ENCODE measurements around the gene EVC.

EVC gene

DNA sequence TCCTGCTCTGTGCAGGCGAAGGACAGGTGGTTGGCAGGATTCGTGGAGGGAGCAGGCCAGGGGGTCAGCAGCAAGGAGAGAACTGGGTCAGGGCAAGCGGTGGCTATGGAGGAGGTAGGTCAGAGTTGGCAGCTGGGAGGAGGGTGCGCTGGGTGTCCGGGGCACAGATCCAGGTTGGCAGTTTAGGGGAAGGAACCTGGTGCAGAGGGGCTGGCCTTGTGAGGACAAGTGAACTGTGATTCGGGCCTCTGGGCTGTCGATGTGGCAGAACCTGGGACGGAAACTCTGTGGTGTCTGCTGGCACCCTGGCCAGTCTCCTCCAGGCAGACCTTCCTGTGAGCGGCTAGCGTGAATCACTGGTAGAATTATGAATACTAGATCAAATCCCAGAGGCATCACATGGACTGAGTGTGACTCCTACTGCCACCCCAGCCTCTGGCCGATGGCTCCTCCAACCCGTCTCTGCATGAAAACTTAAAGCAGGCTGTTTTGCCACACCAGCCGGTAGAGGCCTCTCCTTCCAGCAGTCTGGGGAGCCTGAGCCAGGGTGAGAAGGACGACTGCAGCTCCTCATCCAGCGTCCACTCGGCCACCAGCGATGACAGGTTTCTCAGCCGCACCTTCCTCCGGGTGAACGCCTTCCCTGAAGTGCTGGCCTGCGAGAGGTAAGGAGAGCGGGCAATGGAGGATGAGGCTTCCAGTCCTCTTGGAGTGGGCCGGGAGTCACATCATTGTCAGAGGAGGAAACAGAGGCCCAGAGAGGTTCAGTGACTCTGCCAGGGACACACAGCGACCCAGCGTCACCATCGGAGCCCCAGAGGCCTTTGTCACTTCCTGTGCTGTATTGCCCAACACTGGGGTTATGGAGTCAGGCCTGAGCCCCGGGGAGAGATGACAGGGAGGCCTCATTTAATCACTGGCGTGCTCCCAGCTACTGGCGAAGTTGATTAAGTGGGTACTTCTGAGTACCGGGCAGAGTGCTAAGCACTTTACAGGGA, 20.3 kb downstream of the EVC start:
- Histone ChIP-seq H3K4me3 (ENCODE audit: low read length) (no peak overlapping the region), H3K36me3 (ENCODE audit: insufficient read depth, low read length) (peaks cover 40% of the 10 kb centered on the region), H3K27me3 (ENCODE audit: insufficient read depth, low read length) (no peaks in the 10 kb centered on the region), H3K4me1 (ENCODE audit: insufficient read depth, low read length) (no peaks in the 10 kb centered on the region), H3K9me3 (ENCODE audit: insufficient read depth, low read depth, low read length) (no peaks in the 10 kb centered on the region), H3K9ac (ENCODE audit: low read depth, low read length) (no peak overlapping the region), H3K27ac (ENCODE audit: low read depth, low read length) (no peak overlapping the region)
- WGBS, result 94% methylated on average over 30 of the region's 30 CpGs

DNA sequence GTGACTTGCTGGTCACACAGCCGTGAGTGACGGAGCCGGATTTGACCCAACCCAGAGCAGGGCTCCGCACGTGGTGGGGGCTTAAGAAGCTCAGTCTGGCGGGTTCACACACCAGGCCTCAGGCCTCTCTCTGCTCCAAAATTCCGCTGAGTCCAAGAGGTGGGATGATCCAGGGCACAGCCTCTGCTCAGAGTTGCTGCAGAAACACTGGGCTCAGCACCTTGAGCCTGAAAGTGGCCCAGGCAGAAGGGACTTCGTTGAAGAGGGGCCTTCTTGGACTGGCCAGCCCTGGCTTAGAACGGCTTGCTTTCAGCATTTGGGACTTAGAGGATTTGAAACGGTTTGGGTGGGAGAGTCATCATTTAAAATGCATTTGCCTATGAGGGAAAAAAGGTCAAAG, 21.2 kb downstream of the EVC start:
- no peak overlapping the region for H3K27ac ChIP-seq (ENCODE audit: low read depth, low read length)
- H3K9me3 ChIP-seq (ENCODE audit: insufficient read depth, low read depth, low read length), result no peaks in the 10 kb centered on the region
- peaks cover 40% of the 10 kb centered on the region for H3K36me3 ChIP-seq (ENCODE audit: insufficient read depth, low read length)
- no peaks in the 10 kb centered on the region for H3K4me1 ChIP-seq (ENCODE audit: insufficient read depth, low read length)
- H3K4me3 ChIP-seq (ENCODE audit: low read length), result no peak overlapping the region
- no peak overlapping the region for H3K9ac ChIP-seq (ENCODE audit: low read depth, low read length)
- no peaks in the 10 kb centered on the region for H3K27me3 ChIP-seq (ENCODE audit: insufficient read depth, low read length)
- WGBS, result 88% methylated on average over 10 of the region's 10 CpGs

DNA sequence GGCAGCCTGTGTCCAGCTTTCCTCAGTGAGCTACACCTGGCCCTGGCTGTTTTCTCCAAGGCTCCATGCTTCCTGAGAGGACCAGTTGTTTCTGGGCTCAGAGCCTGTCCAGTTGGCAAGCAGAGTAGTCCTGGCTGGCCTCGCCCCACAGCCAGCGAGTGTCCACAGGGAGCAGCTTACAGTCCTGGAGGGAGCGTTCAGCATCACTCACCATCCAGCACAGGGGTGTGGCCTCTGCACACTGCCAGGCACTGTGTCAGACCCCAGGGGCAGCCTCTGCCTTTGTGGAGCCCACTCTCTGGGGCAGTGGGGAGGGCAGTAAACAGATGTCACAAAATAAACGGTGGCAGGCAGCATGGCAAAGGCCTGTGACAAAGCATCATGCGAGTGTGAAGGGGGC, 23.9 kb downstream of the EVC start:
- H3K36me3 ChIP-seq (ENCODE audit: insufficient read depth, low read length), result peaks cover 33% of the 10 kb centered on the region

DNA sequence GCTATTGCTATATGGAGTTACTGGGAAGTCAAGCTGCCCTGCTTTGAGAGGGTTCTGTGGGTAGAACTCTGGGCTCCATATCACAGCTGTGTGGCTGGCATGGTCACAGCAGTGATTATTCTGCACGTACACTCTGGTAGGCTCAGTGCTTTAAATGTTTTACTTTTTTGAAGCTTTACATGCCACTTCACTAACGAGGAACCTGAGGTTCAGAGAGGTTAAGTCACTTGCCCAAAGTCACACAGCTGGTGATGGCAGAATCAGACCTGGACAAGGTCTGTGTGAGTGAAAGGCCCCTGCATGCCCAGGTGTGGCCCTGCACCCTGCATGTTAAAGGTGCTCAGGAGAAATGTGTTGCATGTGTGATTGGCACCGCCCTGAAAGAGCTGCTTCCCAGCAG, 24.5 kb downstream of the EVC start:
- WGBS, result 88% methylated on average over 3 of the region's 3 CpGs
- Histone ChIP-seq H3K36me3 (ENCODE audit: insufficient read depth, low read length) (peaks cover 30% of the 10 kb centered on the region), H3K9me3 (ENCODE audit: insufficient read depth, low read depth, low read length) (no peaks in the 10 kb centered on the region), H3K27ac (ENCODE audit: low read depth, low read length) (no peak overlapping the region), H3K27me3 (ENCODE audit: insufficient read depth, low read length) (no peaks in the 10 kb centered on the region), H3K4me3 (ENCODE audit: low read length) (no peak overlapping the region), H3K9ac (ENCODE audit: low read depth, low read length) (no peak overlapping the region), H3K4me1 (ENCODE audit: insufficient read depth, low read length) (no peaks in the 10 kb centered on the region)

More for the DNA sequence above, 23.9 kb downstream of the EVC start:
- no peaks in the 10 kb centered on the region for H3K27me3 ChIP-seq (ENCODE audit: insufficient read depth, low read length)
- no peak overlapping the region for H3K27ac ChIP-seq (ENCODE audit: low read depth, low read length)
- H3K4me1 ChIP-seq (ENCODE audit: insufficient read depth, low read length), result no peaks in the 10 kb centered on the region
- H3K4me3 ChIP-seq (ENCODE audit: low read length), result no peak overlapping the region
- WGBS, result 98% methylated on average over 5 of the region's 5 CpGs
- no peak overlapping the region for H3K9ac ChIP-seq (ENCODE audit: low read depth, low read length)
- H3K9me3 ChIP-seq (ENCODE audit: insufficient read depth, low read depth, low read length), result no peaks in the 10 kb centered on the region

DNA sequence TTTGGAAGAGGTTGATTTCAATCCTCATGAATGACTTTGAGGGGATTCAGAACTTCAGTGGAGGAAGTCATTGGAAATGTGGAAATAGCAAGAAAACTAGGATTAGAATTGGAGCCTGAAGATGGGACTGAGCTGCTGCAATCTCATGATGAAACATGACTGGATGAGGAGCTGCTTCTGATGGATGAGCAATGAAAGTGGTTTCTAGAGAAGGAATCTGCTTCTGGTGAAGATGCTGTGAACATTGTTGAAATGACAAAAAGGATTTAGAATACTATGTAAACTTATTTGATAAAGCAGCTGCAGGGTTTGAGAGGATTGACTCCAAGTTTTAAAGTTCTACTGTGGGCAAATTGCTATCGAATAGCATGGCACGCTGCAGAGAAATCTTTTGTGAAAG, 27.1 kb downstream of the EVC start:
- H3K27me3 ChIP-seq (ENCODE audit: insufficient read depth, low read length), result no peaks in the 10 kb centered on the region
- H3K36me3 ChIP-seq (ENCODE audit: insufficient read depth, low read length), result peaks cover 32% of the 10 kb centered on the region
- no peak overlapping the region for H3K4me3 ChIP-seq (ENCODE audit: low read length)
- WGBS, result 98% methylated on average over 2 of the region's 2 CpGs
- H3K9ac ChIP-seq (ENCODE audit: low read depth, low read length), result no peak overlapping the region
- H3K4me1 ChIP-seq (ENCODE audit: insufficient read depth, low read length), result no peaks in the 10 kb centered on the region
- H3K27ac ChIP-seq (ENCODE audit: low read depth, low read length), result no peak overlapping the region
- H3K9me3 ChIP-seq (ENCODE audit: insufficient read depth, low read depth, low read length), result 0 out of 2 replicates have a peak, but pooled peaks cover 3% of the 10 kb centered on the region

DNA sequence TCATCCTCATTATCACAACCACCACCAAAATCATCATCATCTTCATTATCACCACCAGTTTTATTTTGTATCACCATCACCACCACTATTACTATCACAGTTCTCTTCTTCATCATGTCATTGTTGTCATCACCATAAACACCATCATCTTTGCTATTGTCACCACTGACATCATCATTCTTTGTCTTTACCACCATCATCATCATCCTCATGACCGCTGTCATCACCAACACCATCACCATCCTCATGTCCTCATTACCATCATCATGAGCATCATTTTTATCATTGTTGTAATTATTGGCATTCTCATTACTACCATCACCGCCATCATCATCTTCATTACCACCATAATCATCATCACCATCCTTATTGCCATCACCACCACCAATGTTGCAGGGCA, 31.4 kb downstream of the EVC start:
- no peaks in the 10 kb centered on the region for H3K4me1 ChIP-seq (ENCODE audit: insufficient read depth, low read length)
- peaks cover 28% of the 10 kb centered on the region for H3K36me3 ChIP-seq (ENCODE audit: insufficient read depth, low read length)
- no peaks in the 10 kb centered on the region for H3K27me3 ChIP-seq (ENCODE audit: insufficient read depth, low read length)
- peaks cover 8% of the 10 kb centered on the region; the same call in 1 of the 2 replicates for H3K9me3 ChIP-seq (ENCODE audit: insufficient read depth, low read depth, low read length)
- no peak overlapping the region for H3K27ac ChIP-seq (ENCODE audit: low read depth, low read length)
- no peak overlapping the region for H3K4me3 ChIP-seq (ENCODE audit: low read length)
- 99% methylated on average over 2 of the region's 2 CpGs for WGBS
- H3K9ac ChIP-seq (ENCODE audit: low read depth, low read length), result no peak overlapping the region

DNA sequence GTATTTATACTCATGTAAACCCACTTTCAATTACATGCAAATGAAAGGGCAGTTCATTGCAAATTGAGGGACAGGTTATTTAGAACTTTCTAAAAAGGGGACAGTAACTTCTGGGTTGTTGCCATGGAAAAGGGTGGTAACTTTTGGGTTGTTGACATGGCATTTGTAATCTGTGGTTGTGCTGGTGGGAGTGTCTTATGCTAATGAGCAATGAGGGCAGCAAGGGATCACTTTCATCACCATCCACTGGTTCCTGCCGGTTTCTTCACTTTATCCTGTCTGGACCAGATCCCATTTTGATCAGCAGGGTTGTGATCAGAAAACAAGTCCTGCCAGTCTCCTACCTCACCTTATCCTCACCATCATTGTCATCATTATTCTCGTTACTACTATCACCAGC, 32.0 kb downstream of the EVC start:
- no peaks in the 10 kb centered on the region for H3K4me1 ChIP-seq (ENCODE audit: insufficient read depth, low read length)
- 93% methylated on average over 2 of the region's 2 CpGs for WGBS
- peaks cover 28% of the 10 kb centered on the region for H3K36me3 ChIP-seq (ENCODE audit: insufficient read depth, low read length)
- no peak overlapping the region for H3K9ac ChIP-seq (ENCODE audit: low read depth, low read length)
- no peak overlapping the region for H3K4me3 ChIP-seq (ENCODE audit: low read length)
- peaks cover 8% of the 10 kb centered on the region; the same call in 1 of the 2 replicates for H3K9me3 ChIP-seq (ENCODE audit: insufficient read depth, low read depth, low read length)
- no peak overlapping the region for H3K27ac ChIP-seq (ENCODE audit: low read depth, low read length)
- H3K27me3 ChIP-seq (ENCODE audit: insufficient read depth, low read length), result no peaks in the 10 kb centered on the region

DNA sequence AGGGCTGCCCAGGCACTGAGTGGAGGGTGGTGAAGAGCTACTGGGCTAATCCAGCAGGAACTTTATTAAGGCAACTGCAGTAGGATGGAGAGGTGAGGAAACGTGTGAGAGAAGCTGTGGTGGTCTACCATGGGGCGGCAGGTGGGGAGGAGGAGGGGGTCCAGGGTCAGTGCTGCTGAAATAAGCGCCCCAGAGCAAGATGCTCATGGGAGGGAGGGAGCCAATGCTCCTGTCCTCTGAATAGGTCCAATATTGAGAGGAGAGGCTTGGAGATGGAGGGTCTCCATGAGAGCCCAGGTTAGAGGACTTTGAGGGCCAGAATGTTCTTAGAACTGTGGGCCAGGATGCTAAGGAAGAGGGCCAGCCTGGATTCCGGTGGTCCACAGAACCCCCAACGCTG, 35.2 kb downstream of the EVC start:
- Histone ChIP-seq H3K36me3 (ENCODE audit: insufficient read depth, low read length) (peaks cover 36% of the 10 kb centered on the region), H3K4me1 (ENCODE audit: insufficient read depth, low read length) (no peaks in the 10 kb centered on the region), H3K27ac (ENCODE audit: low read depth, low read length) (no peak overlapping the region), H3K4me3 (ENCODE audit: low read length) (no peak overlapping the region), H3K27me3 (ENCODE audit: insufficient read depth, low read length) (no peaks in the 10 kb centered on the region), H3K9me3 (ENCODE audit: insufficient read depth, low read depth, low read length) (peaks cover 8% of the 10 kb centered on the region; the same call in 1 of the 2 replicates), H3K9ac (ENCODE audit: low read depth, low read length) (no peak overlapping the region)
- 94% methylated on average over 5 of the region's 5 CpGs for WGBS

DNA sequence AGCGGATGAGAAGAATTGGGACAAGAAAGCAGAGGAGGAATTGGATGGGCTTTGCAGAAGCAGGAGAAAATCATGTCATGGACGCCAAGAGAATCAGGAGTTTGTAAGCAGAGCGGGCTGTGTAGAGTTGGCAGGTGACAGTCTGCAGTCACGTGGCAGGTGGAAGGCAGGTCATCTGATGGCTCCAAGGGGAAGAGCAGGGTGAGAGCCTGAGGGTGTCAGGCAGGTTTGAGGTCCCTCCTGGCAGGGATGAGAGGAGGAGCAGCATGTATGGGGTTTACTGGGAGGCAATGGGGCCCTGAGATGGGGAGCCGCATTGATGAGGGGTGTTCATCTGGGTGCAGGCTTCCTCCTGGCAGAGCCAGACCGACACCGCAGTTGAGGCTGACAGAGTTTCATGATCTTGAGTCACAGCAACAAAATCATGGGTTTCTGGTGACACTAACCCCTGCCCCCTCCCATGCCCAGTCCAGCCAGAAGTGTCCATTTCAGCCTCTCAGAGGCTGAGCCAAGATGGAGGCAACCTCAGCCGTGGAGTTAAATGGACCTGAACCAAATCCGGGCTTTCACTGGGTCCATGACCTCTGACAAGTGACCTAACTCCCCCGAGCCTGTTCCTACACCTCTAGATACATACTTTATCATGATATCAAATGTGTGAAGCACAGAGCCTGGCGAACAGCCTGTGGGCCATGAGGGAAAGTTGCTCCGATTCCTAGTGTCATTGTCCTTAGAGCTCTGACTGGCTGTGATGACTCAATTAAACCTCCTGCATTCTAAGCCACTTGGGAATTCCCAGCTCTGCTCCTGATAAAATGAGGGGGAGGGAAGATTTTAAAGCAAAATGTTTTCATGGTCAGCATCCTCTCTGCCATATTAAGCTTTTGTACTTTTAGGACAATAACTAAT, 36.1 kb downstream of the EVC start:
- H3K27me3 ChIP-seq (ENCODE audit: insufficient read depth, low read length), result no peaks in the 10 kb centered on the region
- peaks cover 8% of the 10 kb centered on the region; the same call in 1 of the 2 replicates for H3K9me3 ChIP-seq (ENCODE audit: insufficient read depth, low read depth, low read length)
- peaks cover 7% of the 10 kb centered on the region; the same call in 1 of the 2 replicates for H3K4me1 ChIP-seq (ENCODE audit: insufficient read depth, low read length)
- no peak overlapping the region for H3K27ac ChIP-seq (ENCODE audit: low read depth, low read length)
- WGBS, result 79% methylated on average over 11 of the region's 12 CpGs
- H3K4me3 ChIP-seq (ENCODE audit: low read length), result no peak overlapping the region
- H3K36me3 ChIP-seq (ENCODE audit: insufficient read depth, low read length), result peaks cover 33% of the 10 kb centered on the region
- no peak overlapping the region for H3K9ac ChIP-seq (ENCODE audit: low read depth, low read length)

DNA sequence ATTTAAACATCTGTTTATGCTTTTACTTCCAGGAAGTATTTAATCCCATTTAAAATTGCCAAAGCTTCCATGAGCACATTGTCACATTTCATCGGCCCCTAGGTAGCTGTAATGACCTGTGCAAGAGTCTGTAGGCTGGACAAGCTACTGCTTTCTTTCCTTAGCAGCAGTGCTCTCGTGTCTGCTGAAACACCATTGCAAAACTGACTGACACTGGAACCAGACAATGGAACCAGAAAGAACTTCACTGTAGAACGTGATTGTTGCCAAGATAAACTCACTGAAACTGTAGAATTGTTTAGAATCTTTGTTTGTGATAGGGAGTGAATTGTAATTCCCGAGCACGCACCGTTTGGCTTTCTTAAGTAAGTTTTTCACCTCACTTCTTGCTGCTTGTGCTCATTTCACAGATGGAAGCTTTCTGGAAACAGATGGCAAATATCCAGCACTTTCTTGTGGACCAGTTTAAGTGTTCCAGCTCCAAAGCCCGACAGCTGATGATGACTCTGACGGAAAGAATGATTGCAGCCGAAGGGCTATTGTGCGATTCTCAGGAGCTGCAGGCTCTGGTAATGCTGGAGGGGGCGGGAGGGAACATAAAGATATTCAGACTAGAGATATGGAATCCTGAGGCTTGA, 36.9 kb downstream of the EVC start:
- Histone ChIP-seq H3K9ac (ENCODE audit: low read depth, low read length) (no peak overlapping the region), H3K36me3 (ENCODE audit: insufficient read depth, low read length) (peaks cover 25% of the 10 kb centered on the region), H3K27me3 (ENCODE audit: insufficient read depth, low read length) (no peaks in the 10 kb centered on the region), H3K4me1 (ENCODE audit: insufficient read depth, low read length) (peaks cover 13% of the 10 kb centered on the region), H3K27ac (ENCODE audit: low read depth, low read length) (no peak overlapping the region), H3K9me3 (ENCODE audit: insufficient read depth, low read depth, low read length) (peaks cover 5% of the 10 kb centered on the region; the same call in 1 of the 2 replicates), H3K4me3 (ENCODE audit: low read length) (no peak overlapping the region)
- 78% methylated on average over 11 of the region's 11 CpGs for WGBS

Measured in HUES64 (cell line).